CD4-positive, alpha-beta T cell treated with Interleukin-6 at 100 ng/mL for 8 hours (primary cell): ENCODE data around the gene MAML3.

ENCODE experiments used
- DNase-seq: peaks from one replicate; pipeline ENCODE4 v3.0.0-alpha.2; 2020; ENCODE audit warnings: mixed read lengths, low spot score

MAML3 gene

DNA sequence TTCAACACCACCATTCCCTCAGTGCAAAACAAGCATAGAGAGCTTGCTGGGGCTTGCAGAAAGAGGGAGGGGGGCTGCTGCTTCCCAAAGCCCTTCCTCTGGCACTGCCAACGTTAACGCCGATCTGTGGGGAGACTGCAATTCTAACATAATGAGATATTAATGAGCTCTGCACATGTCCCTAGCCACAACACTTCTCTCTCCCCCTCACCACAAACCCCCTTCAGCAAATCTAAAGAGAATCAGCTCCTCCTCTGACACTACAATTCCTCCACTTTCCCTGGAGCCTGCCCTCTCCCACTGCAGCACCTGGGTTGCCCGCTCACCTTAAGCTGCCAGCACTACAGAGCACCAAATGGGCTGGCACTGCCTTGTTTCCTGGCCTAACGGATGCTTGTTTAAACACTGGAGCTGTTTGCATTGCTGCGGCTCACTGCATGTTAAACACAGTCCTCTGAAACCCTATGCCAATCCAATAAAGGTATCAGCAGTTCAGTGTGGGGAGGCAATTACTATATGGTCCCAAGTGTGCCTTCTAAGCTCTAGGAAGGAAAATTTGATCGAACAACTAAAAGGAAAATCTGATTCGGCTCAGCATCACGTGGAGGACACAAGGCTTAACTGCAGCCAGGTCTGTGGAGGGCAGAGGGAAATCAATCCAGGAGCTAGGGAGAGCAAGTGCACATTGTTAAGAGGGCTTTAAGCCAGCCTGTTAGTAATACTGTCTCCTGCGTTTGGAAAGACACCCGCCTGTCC is 232.4 kb downstream of the MAML3 start:
- DNase-seq = no peak

- no peak for DNase-seq
Measured at GRCh38 chr4:139920486-139921002, 233.4 kb downstream of the MAML3 start.

DNA sequence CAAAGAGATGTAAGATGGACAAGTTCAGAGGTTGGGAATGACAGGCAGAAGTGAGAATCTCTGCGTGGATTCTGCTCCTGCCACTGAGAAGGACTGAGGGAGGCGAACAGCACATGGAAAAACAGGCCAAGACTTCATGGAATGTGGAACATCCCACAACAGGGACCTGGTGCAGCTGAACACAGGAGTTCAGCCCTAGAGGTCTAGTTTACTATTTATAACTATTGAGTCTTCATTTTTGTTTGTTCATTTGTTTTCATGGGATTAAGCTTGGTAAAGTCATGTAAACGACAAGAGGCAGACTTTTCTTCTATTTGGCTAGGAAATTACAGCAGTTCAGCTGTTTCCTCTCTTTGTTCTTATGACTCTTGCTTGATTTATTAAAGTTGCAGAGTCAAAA is 234.5 kb downstream of the MAML3 start:
- no peak for DNase-seq

- no peak for DNase-seq
Measured at GRCh38 chr4:139919004-139919403, 235.0 kb downstream of the MAML3 start.

DNA sequence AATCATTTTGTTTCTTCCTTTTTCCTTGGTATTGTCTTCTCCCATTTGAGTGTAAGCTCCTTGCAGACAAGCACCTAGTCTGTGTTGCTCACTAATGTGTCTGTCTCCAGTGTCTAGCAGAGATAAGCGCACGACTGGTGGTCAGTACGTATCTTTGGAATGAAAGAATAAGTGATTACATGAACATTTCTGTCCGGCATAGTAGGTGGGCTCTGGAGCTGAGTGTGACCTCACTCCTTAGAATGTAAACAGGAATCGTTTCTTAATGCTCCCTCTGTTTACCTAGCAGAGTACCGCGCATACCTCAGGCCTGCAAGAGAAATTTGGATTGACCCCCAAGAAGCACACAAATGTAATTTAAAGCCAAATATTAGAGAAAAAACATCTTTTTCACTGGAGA is 235.4 kb downstream of the MAML3 start:
- no peak for DNase-seq

DNA sequence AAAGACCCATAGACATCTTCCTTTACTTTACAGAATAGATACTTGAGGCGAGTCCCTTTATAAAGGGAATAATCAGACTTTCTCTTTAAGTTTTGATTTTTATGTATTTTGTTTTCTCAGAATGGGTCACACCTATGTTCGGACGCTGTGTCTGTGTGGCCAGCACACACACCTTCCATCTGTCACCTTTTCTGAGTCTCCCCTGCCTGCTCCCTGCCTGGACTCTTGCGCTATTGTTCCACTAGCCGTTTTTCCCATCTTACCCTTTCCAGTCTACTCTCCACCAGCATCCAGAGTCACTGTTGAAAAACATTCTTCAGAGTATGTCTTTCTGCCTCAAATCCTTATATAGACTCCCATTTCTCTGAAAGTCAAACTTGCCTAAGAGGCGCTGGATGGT is 236.1 kb downstream of the MAML3 start:
- DNase-seq = no peak

GRCh38 chr4:139916041-139916440 is 237.9 kb downstream of the MAML3 start:
- no peak for DNase-seq

DNA sequence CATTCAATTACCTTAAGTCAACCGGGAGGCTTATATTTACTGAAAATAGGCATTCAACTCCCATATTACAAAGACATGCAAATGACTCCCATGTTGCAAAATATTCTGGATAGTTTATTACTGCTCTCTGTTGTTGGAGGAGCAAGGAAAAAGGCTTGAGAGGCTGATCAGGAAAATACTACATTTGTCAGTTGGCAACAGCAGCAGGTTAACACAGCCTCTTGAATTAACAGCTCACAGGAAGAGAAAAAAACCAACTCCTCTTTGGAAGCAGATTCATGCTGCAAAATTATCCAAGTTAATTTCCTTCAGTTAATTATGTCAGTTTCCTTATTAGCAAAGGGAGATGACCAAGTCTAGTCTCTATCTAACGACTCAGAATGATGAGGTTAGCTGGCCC is 238.9 kb downstream of the MAML3 start:
- no peak for DNase-seq

GRCh38 chr4:139913995-139914598 is 239.9 kb downstream of the MAML3 start:
- no peak for DNase-seq

- no peak for DNase-seq
Measured at GRCh38 chr4:139913398-139913990, 240.5 kb downstream of the MAML3 start.

GRCh38 chr4:139912445-139912844 is 241.5 kb downstream of the MAML3 start:
- DNase-seq = no peak

DNA sequence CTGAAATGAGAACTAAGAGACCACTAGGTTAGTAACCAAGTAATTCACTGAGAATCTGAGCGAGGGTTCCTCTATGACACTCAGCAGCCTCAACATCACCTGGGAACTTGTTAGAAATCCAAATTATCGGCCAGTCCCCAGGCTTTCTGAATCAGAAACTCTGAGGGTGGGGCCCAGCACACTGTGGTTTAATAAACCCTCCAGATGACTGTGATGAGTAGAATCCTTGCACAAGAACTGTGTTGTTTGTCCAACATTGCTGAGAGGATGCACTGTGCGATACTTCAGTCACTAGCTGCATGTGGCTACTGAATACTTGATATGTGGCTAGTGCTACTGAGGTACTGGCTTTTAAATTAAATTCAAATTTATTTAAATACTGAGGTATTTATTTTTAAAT is 243.9 kb downstream of the MAML3 start:
- no peak for DNase-seq

DNA sequence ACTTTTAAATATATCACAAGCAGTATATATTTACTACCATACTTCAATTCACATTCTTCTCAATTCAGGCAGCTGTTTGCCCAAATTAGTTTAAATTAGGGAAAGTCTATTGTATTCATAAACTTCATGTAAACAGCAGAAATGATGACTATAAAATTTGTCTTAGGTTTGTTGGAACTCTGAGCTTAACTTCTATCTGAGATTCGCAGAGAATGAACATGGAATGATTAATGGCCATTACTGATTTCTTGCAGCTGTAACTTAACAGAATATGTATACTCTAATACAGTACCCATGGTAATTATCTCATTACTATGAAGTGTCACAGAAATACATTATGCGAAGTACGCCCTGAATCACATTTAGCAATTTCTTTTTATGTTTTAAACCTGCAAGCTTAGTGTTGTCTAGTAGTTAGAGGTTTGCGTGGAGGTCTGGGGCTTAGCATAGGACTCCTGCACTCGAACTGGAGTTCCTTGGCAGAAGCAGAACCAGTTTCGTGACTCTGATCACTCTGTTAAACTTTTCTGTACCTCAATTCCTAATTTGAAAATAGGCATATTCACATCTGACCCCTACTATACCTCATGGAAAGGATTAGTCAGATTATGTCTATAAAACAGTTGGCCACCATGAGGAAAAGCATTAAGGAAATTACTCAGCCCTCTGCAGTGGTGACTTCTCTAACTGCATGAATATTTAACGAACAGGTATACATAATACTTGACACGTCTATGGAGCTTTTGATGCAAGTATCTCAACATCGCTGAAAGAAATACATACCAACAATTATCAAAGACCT is 245.1 kb downstream of the MAML3 start:
- no peak for DNase-seq

DNA sequence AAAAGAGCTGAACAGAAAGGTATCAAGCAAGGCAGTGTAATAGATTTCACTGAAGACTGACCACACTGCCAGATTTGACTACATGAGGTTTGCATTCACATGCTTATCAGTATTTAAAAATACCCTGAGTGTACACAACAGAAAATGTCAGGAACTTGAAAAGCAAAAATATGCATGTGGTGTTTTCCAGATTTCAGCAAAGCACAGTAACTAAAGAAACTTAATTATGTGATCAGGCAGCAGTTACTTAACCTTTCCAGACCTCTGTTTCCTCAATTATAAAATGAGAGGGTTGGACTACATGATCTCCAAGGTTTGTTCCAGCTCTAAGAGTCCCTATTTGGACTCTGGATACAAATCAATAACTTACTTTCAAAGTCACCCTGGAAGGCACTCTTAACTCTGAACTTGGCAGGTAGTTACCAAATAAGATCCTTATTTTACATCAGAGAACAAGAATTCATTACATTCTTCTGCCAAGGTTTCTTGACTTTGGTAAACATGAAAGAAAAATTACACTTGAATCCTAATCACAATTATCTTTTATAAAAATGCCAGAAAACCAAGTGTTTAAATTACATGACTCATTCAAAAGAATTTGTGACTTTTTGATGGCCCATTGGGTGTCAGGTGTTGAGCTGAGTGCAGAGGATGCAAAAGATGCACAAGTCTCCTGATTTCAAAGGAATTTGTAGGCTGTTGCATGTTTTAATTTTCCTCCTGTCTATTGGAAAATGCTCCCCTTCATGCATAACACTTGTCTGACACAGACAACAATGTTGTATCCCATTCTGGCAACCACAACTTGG is 246.8 kb downstream of the MAML3 start:
- no peak for DNase-seq

GRCh38 chr4:139905489-139905888 is 248.5 kb downstream of the MAML3 start:
- no peak for DNase-seq

GRCh38 chr4:139904406-139904805 is 249.6 kb downstream of the MAML3 start:
- DNase-seq = no peak

DNA sequence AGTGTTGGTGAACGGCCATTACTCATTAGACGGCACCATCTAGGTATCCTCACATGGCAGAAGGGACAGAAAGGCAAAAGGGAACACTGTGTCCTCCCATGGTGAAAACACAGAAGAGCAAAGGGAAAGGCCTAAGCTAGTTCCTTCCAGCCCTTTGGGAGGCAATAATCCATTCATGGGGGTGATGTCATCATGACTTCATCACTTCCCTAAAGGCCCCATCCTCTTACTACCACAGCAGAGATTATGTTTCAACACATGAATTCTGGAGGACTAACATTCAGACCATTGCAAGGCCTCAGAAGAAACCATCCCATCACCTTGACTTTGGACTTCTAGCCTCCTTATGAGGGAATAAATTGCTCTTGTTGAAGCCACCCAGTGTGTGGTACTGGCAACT is 250.1 kb downstream of the MAML3 start:
- no peak for DNase-seq

DNA sequence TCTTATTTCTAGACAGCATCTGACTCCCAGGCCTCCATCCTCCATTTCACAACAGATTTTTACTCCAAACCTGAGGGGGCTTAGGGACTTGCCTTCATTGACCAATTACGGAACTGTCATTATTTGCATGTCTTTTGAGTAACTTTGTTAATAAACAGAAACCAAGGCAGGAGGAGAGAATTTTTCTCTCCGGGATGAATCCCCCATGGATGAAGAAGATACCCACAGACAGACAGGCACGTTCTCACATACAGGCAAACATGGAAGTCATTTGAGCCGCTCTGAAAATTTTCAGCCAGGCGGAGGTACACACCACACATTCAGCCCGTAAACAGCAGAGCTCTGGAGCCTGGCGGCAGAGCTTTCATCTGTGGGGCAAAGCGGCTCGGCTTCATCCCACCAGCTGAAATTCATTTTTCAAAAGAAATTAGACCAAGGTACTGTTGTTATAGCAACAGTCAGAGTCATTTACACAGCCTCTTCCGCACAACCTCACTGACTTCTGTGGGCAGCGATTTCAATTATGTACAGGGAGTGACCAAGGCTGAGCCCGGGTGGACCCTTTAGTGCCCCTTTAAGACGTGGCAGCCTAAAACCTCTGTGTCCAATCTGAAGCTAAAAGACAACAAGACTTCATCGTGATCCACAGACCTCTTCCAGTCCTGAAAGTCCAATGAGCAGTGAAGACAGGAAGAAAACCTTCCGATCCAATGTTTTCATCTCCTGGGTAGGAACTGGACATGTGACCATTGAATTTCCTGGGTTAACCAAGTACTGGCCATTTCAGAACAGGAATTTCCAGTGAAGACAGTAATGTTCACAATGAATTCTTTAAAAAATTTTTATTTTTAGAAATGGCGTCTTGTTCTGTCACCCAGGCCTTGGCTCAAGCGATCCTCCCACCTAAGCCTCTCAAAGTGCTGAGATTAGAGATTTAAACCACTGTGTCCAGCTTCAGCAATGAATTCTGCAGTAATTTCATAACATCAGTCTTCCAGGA is 251.4 kb downstream of the MAML3 start:
- no peak for DNase-seq

DNA sequence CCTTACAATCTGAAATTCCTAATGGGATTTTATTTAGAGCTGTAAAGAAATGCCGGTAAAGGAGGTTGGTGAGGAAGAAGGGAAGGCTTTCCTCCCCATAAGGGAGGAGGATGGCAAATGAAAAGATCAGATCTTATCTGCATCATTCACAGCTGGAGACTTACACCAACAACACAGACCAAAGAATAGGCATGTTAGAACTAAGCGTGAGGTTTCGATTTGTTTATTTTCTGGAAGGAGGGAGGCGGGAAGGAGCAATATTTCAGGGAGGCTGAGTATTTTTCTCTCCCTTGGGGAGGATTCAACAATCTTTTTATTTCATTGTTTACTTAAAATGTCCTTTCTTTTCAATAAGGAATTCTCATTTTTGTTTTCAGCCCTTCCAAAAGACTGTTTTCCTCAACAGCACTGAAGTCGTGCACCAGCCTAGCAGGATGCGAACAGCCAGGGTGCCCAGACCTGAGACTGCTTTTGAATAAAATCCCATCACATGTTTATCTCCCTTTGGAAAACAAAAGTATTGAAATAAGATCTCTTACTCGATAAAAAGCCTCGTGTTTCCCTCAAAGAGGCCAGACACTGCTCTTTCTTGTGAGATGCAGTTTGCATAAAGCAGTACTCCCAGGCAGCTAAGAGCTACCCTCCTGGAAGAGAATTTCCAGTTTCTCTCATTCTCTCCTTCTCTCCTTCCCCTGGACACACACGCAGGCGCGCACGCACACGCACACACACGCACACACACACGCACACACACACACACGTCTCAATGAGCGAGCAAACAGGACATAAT is 252.3 kb downstream of the MAML3 start:
- no peak for DNase-seq

DNA sequence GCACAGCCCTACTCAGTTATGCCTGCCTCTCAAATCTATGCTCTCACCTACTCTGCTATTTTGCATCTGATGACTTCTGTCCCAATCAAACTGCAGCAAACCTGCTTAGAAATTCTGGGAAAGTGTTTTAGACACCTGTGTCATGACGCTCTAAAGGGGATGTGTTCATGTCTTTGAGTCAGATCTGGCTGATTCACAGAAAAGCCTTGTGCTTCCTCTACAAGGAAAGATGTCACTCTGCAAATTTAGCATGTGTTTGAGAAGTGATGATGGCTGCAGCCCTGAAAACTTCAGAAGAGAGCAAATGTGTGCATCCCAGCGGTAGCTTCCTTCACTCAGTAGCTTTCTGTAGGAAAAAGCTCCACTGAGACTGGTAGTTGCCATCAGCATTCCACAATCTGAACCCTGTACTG is 253.0 kb downstream of the MAML3 start:
- DNase-seq = no peak
